TTC549 (cell line): ENCODE measurements around the gene STK36.

Experiments used
- FAIRE-seq: peaks from 2 replicates; lab custom pipeline; 2012; peaks lifted over from hg19 to GRCh38; lab: Jason Lieb, UNC

STK36 gene

DNA sequence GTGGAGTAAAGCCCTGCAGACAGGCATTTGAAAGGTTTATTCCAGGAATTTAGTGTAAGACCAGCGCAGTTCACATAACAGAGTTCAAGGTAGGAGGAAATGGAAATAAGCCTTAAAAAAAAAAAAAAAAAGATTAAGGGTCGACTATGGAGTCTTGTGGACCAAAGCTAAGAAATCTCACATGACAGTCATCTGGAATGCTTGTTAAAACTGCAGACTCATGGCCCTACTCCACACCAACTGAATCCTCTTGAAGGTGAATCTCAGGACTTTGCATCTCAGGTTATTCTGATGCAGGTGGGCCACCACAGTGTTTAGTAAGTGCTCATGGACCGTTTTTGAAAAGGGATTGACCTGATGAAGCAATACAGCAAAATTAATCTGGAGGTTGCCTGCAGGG is 47.6 kb downstream of the STK36 start:
- no peak for FAIRE-seq

DNA sequence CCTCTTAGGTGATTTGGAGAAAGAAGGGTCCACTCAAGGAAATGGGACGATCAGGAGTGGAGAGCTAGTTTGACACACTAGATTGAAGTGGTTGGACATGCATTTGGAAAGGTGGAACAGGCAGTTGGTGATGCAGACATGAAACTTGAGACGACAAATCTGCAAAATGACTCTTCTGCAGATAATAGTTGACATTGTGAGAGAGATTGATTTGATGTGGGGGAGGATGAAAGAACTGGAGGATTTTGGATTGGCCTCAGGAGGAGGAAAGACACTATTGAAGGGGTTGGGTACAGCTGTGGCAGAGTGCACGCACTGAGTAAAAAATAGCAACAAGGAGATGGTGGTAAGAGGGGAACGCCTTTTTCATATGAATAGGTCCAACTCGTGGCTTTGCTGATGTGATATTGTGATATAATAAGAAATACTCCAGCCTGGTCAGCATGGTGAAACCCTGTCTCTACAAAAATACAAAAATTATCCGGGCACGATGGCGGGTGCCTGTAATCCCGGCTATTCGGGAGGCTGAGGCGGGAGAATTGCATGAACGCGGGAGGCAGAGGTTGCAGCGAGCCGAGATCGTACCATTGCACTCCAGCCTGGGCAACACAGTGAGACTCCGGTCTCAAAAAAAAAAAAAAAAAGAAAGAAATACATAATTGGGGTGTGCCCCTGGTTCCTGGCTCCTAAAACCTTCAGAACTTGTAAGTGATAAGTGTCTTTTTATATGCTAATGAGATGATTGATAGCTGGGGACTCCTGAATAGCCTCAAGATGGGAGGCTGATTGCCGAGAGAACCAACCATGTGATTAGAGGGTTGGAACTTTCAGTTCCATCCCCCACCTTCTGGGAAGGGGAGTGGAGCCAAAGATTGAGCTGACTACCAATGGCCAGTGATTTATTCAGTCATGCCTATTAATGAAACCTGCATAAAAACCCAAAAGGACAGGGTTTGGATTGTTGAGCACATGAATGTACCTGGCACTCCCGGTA is 48.5 kb downstream of the STK36 start:
- no peak for FAIRE-seq

DNA sequence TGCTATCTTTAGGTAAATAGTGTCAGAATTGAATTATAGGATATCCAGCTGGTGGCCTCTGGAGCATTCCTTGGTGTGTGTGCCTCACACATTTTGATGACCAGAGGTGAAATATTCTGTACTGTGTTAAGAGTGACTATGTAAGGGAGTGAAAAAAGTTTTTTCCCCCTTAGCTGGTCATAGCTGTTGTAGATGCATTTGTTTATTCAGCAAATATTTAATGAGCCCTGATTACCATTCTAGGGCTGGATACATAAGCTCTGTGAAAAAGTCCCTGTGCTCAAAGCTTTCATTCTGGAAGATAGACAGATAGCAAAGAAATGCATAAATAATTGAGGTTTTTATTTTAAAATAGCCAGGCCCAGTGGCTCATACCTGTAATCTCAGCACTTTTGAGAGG is 49.6 kb downstream of the STK36 start:
- FAIRE-seq, result no peak

DNA sequence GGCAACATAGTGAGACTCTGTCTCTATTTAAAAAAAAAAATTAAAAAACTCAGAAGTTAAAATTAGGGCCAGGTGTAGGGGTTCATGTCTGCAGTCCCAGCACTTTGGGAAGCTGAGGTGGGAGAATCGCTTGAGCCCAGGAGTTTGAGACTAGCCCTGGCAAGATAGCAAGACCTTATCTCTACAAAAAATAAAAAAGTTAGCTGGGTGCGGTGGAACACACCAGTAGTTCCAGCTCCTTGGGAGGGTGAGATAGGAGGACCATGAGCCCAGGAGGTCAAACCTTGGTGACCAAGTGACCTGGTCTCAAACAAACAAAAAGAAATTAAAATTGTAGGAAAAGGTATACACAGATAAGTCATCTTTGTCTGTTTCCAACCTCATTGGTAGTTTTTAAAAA is 50.0 kb downstream of the STK36 start:
- no peak for FAIRE-seq

DNA sequence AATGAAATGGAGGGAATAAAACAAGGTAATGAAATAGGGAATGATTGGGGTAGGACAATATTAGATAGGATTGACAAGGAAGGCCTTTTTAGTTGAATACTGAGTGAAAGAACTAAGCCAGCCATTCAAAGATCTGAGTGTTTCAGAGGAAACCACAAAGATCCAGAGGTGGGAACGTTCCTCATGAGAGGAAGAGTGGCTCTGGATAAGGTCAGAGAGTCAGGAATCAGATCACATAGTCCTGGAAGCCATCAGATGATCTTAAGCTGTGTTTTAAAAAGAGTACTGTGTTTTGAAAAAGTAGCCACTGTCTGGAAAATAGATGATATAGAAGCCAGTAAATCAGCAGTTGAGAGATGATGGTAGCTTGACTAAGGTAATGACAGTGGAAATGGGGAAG is 50.5 kb downstream of the STK36 start:
- FAIRE-seq, result no peak

DNA sequence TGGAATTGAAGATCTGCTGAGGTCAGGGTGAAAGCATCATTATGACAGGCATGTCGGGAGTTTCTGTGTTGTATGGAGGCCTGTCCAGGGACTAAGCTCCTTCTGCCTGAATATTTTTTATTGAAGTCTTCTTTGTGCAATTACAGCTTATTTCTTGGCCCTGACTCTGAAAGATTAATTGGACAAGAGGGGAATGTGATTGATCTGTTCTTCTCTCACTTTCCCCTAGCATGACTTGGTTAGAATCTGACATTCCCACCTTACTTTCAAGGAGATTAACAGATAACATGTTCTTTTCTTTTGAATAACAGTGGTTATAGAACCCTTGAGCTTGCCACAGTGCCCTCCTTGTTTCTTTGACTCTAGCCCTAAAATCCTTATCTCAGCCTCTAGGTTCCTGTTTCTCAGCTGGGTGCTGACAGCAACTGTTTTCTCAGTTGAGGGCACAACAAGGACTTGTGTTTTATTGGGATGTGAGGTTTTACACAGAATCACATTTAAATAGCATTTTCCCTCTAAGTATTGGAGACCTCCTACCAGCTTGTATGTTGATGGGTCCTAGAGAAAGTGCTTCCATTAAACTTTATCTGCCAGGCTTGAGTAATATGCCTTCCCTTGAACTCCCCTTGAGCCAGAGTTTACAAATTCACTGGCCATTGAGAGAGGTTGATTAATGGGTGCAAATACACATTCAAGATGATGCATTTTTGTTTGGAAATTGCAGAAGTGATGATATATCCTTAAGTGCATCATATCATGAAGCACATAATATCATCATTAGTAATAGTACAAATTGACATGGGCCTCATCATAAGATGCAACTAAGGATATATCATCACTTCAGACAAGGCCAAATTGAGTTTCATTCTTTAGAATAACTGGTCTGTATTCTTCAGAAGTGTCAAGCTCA is 51.2 kb downstream of the STK36 start:
- FAIRE-seq, result no peak

DNA sequence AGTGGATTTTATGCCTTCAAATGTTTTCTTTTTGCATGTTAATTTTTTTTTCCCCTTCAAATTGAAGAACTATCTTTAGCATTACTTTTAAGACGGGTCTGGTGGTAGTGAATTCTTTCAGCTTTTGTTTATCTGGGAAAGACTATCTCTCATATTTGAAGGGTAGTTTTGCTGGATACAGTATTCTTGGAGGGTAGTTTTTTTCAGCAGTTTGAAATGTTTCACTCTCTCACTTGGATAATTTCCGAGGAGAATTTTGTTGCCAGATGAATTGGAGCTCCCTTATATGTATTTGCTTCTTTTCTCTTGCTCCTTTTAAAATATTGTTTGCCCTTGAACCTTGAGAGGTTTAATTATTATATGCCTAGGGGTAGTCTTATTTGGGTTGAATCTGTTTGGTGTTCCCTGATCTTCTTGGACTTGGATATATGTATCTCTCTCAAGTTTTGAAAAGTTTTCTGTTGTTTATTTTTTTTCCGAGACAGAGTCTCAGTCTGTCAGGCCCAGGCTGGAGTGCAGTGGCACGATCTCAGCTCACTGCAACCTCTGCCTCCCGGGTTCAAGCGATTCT is 54.2 kb downstream of the STK36 start:
- no peak for FAIRE-seq

DNA sequence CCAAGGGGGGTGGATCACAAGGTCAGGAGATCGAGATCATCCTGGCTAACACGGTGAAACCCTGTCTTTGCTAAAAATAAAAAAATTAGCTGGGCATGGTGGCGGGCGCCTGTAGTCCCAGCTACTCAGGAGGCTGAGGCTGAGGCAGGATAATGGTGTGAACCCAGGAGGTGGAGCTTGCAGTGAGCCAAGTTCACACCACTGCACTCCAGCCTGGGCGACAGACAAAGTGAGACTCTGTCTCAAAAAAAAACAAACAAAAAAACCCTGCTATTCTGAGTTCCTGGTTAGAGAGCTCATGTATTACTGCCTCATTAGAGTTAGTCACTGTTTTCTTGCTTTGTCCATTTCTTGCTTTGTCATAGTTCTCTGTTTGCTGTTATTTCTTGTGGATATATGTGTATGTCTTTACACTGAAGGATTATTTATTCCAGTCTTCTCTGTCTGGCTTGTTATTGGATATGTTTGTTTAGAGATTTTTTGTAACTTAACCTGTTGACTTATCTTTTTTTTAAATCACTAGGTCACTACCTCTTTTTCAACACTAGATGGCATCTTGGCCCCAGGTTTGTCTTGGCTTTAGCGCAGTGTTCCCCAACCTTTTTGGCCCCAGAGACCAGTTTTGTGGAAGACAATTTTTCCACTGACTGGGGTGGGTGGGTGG is 55.7 kb downstream of the STK36 start:
- FAIRE-seq, result no peak

DNA sequence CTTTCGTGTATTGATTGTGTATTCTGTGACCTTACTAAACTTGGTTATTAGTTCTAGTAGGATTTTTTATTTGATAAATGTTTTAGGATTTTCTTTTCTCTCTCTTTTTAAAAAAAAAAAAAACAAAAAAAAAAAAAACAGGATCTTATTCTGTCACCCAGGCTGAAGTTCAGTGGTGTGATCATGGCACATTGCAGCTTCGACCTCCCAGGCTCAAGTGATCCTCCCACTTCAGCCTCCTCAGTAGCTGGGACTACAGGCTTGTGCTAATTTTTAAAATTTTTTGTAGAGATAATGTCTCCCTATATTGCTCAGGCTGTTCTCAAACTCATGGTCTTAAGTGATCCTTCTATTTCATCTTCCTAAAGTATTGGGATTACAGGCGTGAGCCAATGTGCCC is 57.8 kb downstream of the STK36 start:
- no peak for FAIRE-seq

DNA sequence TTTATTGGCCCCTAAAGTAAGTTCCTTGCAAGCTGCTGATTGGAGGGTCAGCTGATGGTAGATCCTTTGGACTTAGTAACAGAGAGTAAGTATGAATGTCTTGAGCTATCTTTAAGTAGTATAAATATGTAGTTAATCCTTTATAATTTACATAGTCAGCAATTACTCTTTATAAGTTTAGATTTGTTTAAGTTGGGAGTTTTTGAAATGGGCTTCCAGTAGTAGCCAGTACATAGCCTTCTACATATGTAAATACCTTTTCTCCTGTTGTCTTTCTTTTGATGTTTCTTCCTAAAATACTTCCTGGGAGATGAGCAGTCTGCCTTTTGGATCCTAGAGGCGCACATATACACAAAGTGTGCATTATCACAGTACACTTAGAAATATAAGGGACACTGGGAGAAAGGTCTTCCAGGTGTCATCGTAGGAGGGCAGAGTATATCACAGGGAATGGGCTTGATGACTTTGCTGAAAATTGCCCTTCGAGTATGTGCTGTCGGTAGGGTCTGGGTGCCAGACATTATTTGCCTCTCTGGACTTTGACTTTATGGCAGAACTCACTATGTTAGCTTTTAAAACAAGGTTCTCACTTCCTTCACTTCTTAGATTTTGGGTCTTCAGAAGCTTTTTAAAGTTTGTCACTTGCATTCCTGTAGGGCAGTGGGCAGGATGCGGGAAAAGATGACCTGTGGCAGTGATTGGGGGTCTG is 60.3 kb downstream of the STK36 start:
- FAIRE-seq, result no peak

DNA sequence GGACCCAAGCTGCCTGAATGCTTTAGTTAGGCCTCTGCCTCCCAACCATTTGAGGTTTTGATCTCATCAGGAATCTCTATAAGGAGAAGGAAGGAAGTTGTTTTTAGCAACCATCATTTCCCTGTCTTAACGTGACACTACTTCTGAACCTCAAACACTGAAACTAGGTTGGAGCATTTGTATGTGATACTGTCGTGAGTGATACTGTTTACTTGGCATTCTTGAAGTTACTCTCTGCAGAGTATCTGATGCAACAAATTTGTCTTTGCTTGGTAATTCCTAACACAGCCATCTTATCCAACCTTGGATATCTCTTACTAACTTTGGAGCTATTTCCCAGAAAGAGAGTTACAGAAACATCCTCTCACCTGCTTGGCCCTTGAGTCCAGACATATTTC is 60.9 kb downstream of the STK36 start:
- FAIRE-seq, result no peak

DNA sequence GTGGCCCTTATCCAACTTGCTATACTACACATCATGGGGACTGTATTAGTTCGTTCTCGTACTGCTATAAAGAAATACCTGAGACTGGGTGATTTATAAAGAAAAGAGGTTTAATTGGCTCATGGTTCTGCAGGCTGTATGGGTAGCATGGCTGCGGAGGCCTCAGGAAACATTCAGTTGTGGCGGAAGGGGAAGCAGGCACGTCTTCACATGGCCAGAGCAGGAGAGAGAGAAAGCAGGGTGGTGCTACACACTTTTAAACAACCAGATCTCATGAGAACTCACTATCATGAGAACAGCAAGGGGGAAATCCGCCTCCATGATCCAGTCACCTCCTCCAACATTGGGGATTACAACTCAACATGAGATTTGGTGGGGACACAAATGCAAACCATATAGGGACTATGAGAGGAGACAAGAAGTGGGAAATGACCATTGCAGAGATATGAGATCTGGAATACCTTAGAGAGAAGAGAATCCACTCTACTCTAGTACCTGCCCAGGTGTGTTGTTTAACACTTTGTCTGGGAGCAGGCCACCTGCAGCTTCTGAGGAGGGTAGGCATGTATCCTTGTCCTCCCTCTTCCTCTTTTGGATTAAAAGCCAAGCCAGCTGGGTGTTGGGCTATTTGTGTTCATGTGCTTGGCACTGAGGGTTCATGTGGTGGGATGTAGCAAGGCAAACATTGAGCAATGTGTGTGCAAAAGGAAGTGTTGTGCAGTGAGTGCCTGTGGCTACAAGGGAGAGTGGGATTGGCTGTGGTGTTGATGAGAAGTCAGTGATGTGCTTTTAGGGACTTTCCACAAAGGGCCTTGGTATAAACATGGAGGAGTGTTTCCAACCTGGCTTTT is 61.5 kb downstream of the STK36 start:
- no peak for FAIRE-seq

DNA sequence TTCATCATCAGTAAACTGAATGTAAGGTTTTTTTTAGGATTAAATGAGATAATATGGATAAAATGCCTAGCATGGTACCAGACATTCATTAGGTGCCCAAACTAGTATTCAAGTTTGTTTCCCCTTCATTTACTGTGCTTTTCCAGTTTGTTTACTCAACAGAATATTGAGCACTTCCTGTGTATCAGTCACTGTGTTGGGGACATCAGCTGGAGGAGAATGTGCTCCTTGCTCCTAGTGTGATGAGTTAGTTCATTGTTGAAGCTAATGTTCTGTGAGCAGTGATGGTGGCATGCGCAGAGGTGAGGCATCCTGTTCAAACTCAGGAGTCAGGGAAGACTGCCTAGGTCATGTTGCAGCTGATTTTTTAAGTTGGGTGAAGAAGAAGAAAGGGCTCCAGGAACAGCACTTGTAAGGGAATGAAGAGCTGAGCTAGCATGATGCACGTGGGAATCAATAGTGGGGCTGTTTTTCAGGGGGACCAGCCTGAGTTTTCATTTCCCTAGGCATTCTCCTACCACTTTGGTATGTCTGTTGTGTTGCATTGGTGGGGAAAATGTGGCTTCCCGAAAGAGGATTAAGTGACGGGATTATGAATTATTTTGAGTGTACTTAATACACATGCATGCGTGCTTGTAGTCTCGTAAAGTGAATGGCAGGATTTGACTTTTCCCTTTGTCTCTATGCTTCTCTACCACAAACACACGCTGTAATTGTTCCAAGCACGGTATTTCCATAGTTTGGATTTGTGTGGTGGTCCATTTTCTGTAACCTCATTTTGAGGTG is 62.5 kb downstream of the STK36 start:
- FAIRE-seq, result no peak

DNA sequence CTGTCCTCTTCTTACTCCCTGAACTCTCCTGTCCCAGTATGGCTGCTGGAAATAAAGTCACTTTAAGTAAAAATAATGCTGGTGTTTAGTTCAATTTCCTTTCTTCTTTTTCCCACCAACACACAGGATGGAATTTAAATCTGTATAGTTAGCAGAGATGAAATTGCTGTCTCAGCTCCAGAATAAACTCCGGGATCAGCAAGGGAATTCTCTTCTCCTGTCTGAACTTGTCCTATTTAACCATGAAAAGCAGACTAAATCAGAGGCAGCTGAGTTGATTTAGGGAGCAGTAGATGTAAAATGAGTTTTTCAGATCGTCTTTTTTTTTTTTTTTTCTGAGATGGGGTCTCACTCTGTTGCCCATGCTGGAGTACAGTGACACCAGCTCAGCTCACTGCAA is 64.6 kb downstream of the STK36 start:
- FAIRE-seq, result no peak

DNA sequence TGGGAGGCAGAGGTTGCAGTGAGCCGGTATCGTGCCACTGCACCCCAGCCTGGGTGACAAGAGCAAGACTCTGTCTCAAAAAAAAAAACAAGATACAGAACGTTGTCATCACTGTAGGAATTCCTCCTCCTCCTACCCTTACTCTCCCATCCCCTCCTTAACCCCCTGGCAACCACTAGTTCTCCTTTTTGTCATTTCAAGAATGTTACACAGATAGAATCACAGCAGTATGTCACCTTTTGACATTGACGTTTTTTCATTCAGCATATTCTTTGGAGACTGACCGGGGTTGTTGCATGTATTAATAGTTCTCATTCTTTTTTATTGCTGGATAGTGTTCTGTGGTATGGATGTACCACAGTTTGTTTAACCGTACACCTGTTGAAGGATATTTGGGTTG is 71.2 kb downstream of the STK36 start:
- no peak for FAIRE-seq

DNA sequence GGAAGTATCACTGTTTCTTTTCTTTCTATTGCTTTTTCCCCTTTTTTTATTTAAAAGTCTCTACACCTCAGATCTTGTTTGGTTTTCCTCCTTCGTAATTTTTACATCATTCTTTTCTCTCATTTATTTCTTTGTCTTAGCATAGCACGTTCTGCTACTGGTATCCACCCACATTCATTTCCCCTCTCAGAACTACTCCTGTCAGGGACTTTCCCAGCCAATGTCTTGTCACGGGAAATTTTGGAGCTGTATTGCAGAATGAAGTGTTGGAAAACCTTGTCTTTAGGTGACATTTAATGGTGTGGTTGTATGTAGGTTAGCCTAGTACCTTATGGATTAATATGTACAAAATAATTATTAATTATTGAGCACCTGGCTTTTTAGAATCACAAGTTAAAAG is 72.7 kb downstream of the STK36 start:
- FAIRE-seq, result no peak

DNA sequence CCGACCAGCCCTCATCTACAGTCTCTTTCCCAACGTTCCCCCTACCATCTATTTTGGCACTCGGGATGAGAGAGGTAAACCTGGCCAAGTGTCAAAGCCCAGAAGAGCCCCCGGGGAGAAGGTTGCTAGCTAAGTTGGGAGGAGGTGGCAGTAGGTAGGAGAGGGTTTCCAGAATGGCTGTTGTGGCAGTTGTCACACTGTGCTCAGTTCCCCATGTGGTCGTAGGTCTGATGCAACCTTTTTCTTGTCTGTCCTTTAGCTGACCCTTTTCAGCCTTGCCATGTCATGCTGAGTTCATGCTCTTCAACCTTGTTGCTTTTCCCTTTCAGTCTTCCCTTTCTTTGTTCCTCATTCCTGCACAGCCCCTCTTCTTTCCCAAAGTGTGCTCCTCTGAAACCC is 73.3 kb downstream of the STK36 start:
- no peak for FAIRE-seq

DNA sequence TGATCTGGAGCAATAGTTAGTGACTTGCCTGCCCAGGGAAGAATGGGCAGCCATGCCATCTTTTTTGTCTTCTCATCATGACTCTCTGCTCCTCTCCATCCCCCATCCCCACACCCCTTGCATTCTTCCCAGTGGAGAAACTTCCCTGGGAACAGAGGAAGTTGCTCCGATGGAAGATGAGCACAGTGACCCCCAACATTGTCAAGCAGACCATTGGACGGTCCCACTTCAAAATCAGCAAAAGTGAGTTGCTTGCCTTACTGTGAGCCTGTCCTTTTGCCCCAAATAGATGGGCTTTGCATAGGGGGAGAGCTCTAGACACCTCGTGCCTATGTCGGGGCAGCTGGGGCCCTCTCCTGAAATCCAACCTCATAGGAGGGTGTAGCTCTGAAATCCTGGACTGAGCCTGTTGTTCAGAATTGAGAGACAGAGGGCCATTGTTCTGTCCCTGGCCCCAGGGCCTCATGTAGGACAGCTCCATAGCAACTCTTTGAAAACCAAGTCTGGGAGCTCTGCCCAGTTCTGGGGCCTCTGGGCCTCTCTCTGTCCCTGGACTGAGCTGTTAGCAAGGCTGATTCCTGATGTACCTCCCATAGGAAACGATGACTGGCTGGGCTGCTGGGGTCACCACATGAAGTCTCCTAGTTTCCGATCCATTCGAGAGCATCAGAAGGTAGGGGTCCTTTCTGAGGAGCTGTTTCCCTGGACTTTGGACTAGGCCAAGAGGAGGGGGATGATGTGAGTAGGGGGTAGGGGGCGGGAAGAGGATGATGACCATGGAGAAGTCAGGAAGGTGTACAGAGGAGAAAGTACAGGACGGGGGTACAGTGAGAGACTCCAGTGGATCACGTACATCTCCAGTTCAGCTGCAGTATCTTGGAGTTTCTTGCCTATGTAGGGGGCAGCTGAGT is 73.9 kb downstream of the STK36 start:
- FAIRE-seq, result no peak

DNA sequence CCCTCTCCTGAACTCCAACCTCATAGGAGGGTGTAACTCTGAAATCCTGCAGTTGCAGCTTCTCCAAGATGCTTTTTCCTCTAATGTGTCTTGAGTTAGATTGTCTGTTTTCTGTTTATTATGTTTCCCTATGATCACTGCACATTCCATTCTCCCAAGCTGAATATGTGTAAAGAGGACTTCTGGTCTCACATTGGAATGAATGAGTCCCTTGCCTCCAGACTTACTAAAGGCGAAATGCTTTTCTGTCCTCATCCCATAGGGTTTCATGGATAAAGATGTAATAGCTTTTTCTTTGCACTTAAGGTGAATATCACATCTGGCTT is 74.5 kb downstream of the STK36 start:
- FAIRE-seq, result no peak
